ENCODE measurements around the gene ZNF699. TPM values are rescaled to one million over a fixed set of nuclear protein-coding genes. Genes with fewer than 3 reads are reported as not detected.

Gene ZNF699
- total and polyA plus RNA-seq, 2 experiments from 2014 or later = 3.7 to 12.4 TPM

DNA sequence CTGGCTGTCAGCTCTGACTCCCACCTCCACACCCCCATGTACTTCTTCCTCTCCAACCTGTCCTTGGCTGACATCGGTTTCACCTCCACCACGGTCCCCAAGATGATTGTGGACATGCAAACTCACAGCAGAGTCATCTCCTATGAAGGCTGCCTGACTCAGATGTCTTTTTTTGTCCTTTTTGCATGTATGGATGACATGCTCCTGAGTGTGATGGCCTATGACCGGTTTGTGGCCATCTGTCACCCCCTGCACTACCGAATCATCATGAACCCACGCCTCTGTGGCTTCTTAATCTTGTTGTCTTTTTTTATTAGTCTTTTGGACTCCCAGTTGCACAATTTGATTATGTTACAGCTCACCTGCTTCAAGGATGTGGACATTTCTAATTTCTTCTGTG lies 58.4 kb downstream of the ZNF699 start:
- Histone ChIP-seq H3K4me2 (ENCODE audit: unreplicated experiment) (no peak overlapping the region), H3K9me3 (ENCODE audit: low read depth) (no peaks in the 10 kb centered on the region), H3K36me3 (ENCODE audit: low read depth) (no peaks in the 10 kb centered on the region), H2AFZ (no peak overlapping the region), H3K9me2 (ENCODE audit: insufficient read depth) (no peaks in the 10 kb centered on the region), H3K4me3 (no peak overlapping the region), H3K4me1 (ENCODE audit: insufficient read depth) (no peaks in the 10 kb centered on the region), H3K9ac (no peak overlapping the region), H3K27me3 (replicated peaks; ENCODE audit: insufficient read depth) (no peaks in the 10 kb centered on the region), H4K20me1 (ENCODE audit: insufficient read depth) (no peaks in the 10 kb centered on the region), H3F3A (ENCODE audit: insufficient read depth) (no peaks in the 10 kb centered on the region), H3K27ac (no peak overlapping the region), H3K79me2 (ENCODE audit: insufficient read depth) (no peaks in the 10 kb centered on the region)
- no peak for DNase-seq
- WGBS, 2 experiments (ENCODE audit: low coverage in 1 of 2, low lambda C conversion rate in 2 of 2, missing lambda C conversion rate in 2 of 2) = 22 to 34% methylated on average over 5 of the region's 5 CpGs
- TF ChIP-seq EZH2 (IDR thresholded peaks at IDR 0.05; ENCODE audit: insufficient read depth, poor library complexity, severe bottlenecking) = no peak
- TF ChIP-seq EZH2phosphoT487 (IDR thresholded peaks at IDR 0.05; ENCODE audit: insufficient read depth, low read depth) = no peak
- in situ Hi-C loops (cut with MboI) = no loop called here

- no peak within 1 kb of the TSS for H3K4me3 ChIP-seq
- H2AFZ ChIP-seq = no peak within 1 kb of the TSS
- TF ChIP-seq EZH2phosphoT487 (IDR thresholded peaks at IDR 0.05; ENCODE audit: insufficient read depth, low read depth) (no peak), EZH2 (IDR thresholded peaks at IDR 0.05; ENCODE audit: insufficient read depth, poor library complexity, severe bottlenecking) (no peak)
- no peaks in the 10 kb centered on the region for H3K27me3 ChIP-seq (replicated peaks; ENCODE audit: insufficient read depth)
- no peak for DNase-seq
- no peak within 1 kb of the TSS for H3K9ac ChIP-seq
- WGBS, 2 experiments (ENCODE audit: low coverage in 1 of 2, low lambda C conversion rate in 2 of 2, missing lambda C conversion rate in 2 of 2) = 19 to 24% methylated on average over 1 of the region's 1 CpG
- no peaks in the 10 kb centered on the region for H3K79me2 ChIP-seq (ENCODE audit: insufficient read depth)
- H3K27ac ChIP-seq = no peak within 1 kb of the TSS
- H3K9me2 ChIP-seq (ENCODE audit: insufficient read depth) = no peaks in the 10 kb centered on the region
- in situ Hi-C loops (cut with MboI) = no loop called here
- H3K4me2 ChIP-seq (ENCODE audit: unreplicated experiment) = no peak within 1 kb of the TSS
- H3F3A ChIP-seq (ENCODE audit: insufficient read depth) = no peaks in the 10 kb centered on the region
- no peaks in the 10 kb centered on the region for H4K20me1 ChIP-seq (ENCODE audit: insufficient read depth)
- no peaks in the 10 kb centered on the region for H3K9me3 ChIP-seq (ENCODE audit: low read depth)
- no peaks in the 10 kb centered on the region for H3K36me3 ChIP-seq (ENCODE audit: low read depth)
- H3K4me1 ChIP-seq (ENCODE audit: insufficient read depth) = no peaks in the 10 kb centered on the region
Observed at GRCh38 chr19:9250630-9251029, 59.0 kb downstream of the ZNF699 start, which contains the start of gene OR7E24. Gene OR7E24 (plus strand): TSS chr19:9250930. CDS start chr19:9251044, 114 bp downstream.

Other genes with a start within 250 kb of the ZNF699 start
- gene OR1M1, start 222.8 kb downstream of the ZNF699 start, total RNA-seq (2014; rRNA removed; shearing (Covaris generic)) = not detected in 2 replicates
- not detected in 2 replicates for gene OR1M1, start 222.8 kb downstream of the ZNF699 start, polyA plus RNA-seq (2016; fragmentation: Nextera tagmentation; extraction: Ambion mirVana)
- not detected in 2 replicates for gene OR7G2, start 202.4 kb downstream of the ZNF699 start, total RNA-seq (2014; rRNA removed; shearing (Covaris generic))
- not detected in 2 replicates for gene OR7G2, start 202.4 kb downstream of the ZNF699 start, polyA plus RNA-seq (2016; fragmentation: Nextera tagmentation; extraction: Ambion mirVana)
- gene OR7G1, start 194.1 kb downstream of the ZNF699 start, total RNA-seq (2014; rRNA removed; shearing (Covaris generic)) = not detected in 2 replicates
- gene OR7G1, start 194.1 kb downstream of the ZNF699 start, polyA plus RNA-seq (2016; fragmentation: Nextera tagmentation; extraction: Ambion mirVana) = not detected in 2 replicates
- gene OR7G3, start 182.9 kb downstream of the ZNF699 start, total RNA-seq (2014; rRNA removed; shearing (Covaris generic)) = not detected in 2 replicates
- gene OR7G3, start 182.9 kb downstream of the ZNF699 start, polyA plus RNA-seq (2016; fragmentation: Nextera tagmentation; extraction: Ambion mirVana) = not detected in 2 replicates
- gene ZNF317, start 169.4 kb downstream of the ZNF699 start, total RNA-seq (2014; rRNA removed; shearing (Covaris generic)) = 10.5 and 11.6 TPM in 2 replicates
- gene ZNF317, start 169.4 kb downstream of the ZNF699 start, polyA plus RNA-seq (2016; fragmentation: Nextera tagmentation; extraction: Ambion mirVana) = 16.0 and 19.5 TPM in 2 replicates
- gene OR7D2, start 130.9 kb downstream of the ZNF699 start, total RNA-seq (2014; rRNA removed; shearing (Covaris generic)) = not detected in 2 replicates
- gene OR7D2, start 130.9 kb downstream of the ZNF699 start, polyA plus RNA-seq (2016; fragmentation: Nextera tagmentation; extraction: Ambion mirVana) = not detected in 2 replicates
- gene OR7D4, start 90.2 kb downstream of the ZNF699 start, total RNA-seq (2014; rRNA removed; shearing (Covaris generic)) = not detected in 2 replicates
- not detected in 2 replicates for gene OR7D4, start 90.2 kb downstream of the ZNF699 start, polyA plus RNA-seq (2016; fragmentation: Nextera tagmentation; extraction: Ambion mirVana)
- not detected in 2 replicates for gene OR7E24, start 58.9 kb downstream of the ZNF699 start, total RNA-seq (2014; rRNA removed; shearing (Covaris generic))
- not detected in 2 replicates for gene OR7E24, start 58.9 kb downstream of the ZNF699 start, polyA plus RNA-seq (2016; fragmentation: Nextera tagmentation; extraction: Ambion mirVana)
- gene ZNF559, start 14.3 kb upstream of the ZNF699 start, total RNA-seq (2014; rRNA removed; shearing (Covaris generic)) = 6.7 and 8.1 TPM in 2 replicates
- 9.5 and 13.4 TPM in 2 replicates for gene ZNF559, start 14.3 kb upstream of the ZNF699 start, polyA plus RNA-seq (2016; fragmentation: Nextera tagmentation; extraction: Ambion mirVana)
- gene ZNF177, start 53.2 kb upstream of the ZNF699 start, total RNA-seq (2014; rRNA removed; shearing (Covaris generic)) = 1.8 and 3.2 TPM in 2 replicates
- 0.61 and 1.2 TPM in 2 replicates for gene ZNF177, start 53.2 kb upstream of the ZNF699 start, polyA plus RNA-seq (2016; fragmentation: Nextera tagmentation; extraction: Ambion mirVana)
- 16.1 and 18.5 TPM in 2 replicates for gene ZNF266, start 125.7 kb upstream of the ZNF699 start, total RNA-seq (2014; rRNA removed; shearing (Covaris generic))
- gene ZNF266, start 125.7 kb upstream of the ZNF699 start, polyA plus RNA-seq (2016; fragmentation: Nextera tagmentation; extraction: Ambion mirVana) = 7.4 and 8.1 TPM in 2 replicates
- 0.25 and 1.9 TPM in 2 replicates for gene ZNF560, start 188.8 kb upstream of the ZNF699 start, total RNA-seq (2014; rRNA removed; shearing (Covaris generic))
- gene ZNF560, start 188.8 kb upstream of the ZNF699 start, polyA plus RNA-seq (2016; fragmentation: Nextera tagmentation; extraction: Ambion mirVana) = 0.16 and 0.48 TPM in 2 replicates
- gene ZNF426, start 228.8 kb upstream of the ZNF699 start, total RNA-seq (2014; rRNA removed; shearing (Covaris generic)) = 15.7 and 17.6 TPM in 2 replicates
- gene ZNF426, start 228.8 kb upstream of the ZNF699 start, polyA plus RNA-seq (2016; fragmentation: Nextera tagmentation; extraction: Ambion mirVana) = 10.5 and 10.6 TPM in 2 replicates

Data from GM23248 (cell line).